ENCODE results near the gene SRP54.
"Not testable (repeated sequence)": the region's sequence is repeated elsewhere in the genome, so short reads cannot be mapped to it uniquely, and the experiment has no call there.

DNA sequence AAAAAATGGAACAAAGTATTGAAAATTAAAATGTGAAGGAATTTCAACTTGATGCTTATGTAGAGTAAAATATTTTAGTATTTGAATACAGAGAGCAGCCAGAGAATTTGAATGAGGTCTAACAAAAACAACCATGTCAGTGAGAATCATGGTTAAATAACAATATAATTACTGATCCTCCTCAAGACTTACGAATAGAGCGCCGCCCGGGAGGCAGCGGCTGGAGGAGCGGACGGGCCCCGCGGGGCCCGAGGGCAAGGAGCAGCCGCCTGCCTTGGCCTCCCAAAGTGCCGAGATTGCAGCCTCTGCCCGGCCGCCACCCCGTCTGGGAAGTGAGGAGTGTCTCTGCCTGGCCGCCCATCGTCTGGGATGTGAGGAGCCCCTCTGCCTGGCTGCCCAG is 55.5 kb downstream of the SRP54 start:
- TF ChIP-seq, protein P1, sequence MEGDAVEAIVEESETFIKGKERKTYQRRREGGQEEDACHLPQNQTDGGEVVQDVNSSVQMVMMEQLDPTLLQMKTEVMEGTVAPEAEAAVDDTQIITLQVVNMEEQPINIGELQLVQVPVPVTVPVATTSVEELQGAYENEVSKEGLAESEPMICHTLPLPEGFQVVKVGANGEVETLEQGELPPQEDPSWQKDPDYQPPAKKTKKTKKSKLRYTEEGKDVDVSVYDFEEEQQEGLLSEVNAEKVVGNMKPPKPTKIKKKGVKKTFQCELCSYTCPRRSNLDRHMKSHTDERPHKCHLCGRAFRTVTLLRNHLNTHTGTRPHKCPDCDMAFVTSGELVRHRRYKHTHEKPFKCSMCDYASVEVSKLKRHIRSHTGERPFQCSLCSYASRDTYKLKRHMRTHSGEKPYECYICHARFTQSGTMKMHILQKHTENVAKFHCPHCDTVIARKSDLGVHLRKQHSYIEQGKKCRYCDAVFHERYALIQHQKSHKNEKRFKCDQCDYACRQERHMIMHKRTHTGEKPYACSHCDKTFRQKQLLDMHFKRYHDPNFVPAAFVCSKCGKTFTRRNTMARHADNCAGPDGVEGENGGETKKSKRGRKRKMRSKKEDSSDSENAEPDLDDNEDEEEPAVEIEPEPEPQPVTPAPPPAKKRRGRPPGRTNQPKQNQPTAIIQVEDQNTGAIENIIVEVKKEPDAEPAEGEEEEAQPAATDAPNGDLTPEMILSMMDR (IDR thresholded peaks at IDR 0.05; ENCODE audit: low read length): not testable (repeated sequence)
- not testable (repeated sequence) for TF ChIP-seq EZH2 (IDR thresholded peaks at IDR 0.05; ENCODE audit: borderline replicate concordance, low read length)
